ENCODE data around the gene PTPN21. TPM values are rescaled to one million over a fixed set of nuclear protein-coding genes. Genes with fewer than 3 reads are reported as not detected.

The PTPN21 gene
- total RNA-seq, 4 donors from 2014 or later, result 24.7 to 47.2 (median 40.7) TPM

- Histone ChIP-seq H3K27ac (replicated peaks in 1 of 4) (no peak overlapping the region), H3K36me3 (peaks cover 14 to 85% (median 62%) of the 10 kb centered on the region in 4 donors), H3K9me3 (no peaks in the 10 kb centered on the region), H3K4me1 (peaks cover 0 to 33% (median 32%) of the 10 kb centered on the region in 4 donors), H3K4me3 (no peak overlapping the region), H3K27me3 (no peaks in the 10 kb centered on the region)
- TF ChIP-seq CTCF (IDR thresholded peaks at IDR 0.05) (no peak), EP300 (IDR thresholded peaks at IDR 0.05) (no peak), POLR2AphosphoS5 (IDR thresholded peaks at IDR 0.05) (no peak)
- WGBS, result 94% methylated on average over 5 of the region's 5 CpGs
- intact Hi-C loops (cut with DNase I), result no loop called here
- DNase-seq (ENCODE audit: extremely low spot score), result no peak
Observed at GRCh38 chr14:88588081-88588480, 33.3 kb upstream of the PTPN21 start.

GRCh38 chr14:88584451-88584850 is 29.6 kb upstream of the PTPN21 start:
- no peak for DNase-seq (ENCODE audit: extremely low spot score)
- Histone ChIP-seq H3K4me3 (no peak overlapping the region), H3K27ac (replicated peaks in 1 of 4) (no peak overlapping the region), H3K4me1 (peaks cover 0 to 4% (median 2%) of the 10 kb centered on the region in 4 donors), H3K27me3 (no peaks in the 10 kb centered on the region), H3K36me3 (peaks cover 28 to 99% (median 73%) of the 10 kb centered on the region in 4 donors), H3K9me3 (no peaks in the 10 kb centered on the region)
- WGBS, result 93% methylated on average over 3 of the region's 3 CpGs
- TF ChIP-seq CTCF (IDR thresholded peaks at IDR 0.05), result no peak
- TF ChIP-seq POLR2A (IDR thresholded peaks at IDR 0.05; ENCODE audit: low read depth), result no peak
- no peak for TF ChIP-seq EP300 (IDR thresholded peaks at IDR 0.05)
- no peak for TF ChIP-seq POLR2AphosphoS5 (IDR thresholded peaks at IDR 0.05)
- intact Hi-C loops (cut with DNase I), result no loop called here

- no peak for DNase-seq (ENCODE audit: extremely low spot score)
- 91% methylated on average over 5 of the region's 5 CpGs for WGBS
- H3K4me1 ChIP-seq, result no peaks in the 10 kb centered on the region
- intact Hi-C loops (cut with DNase I), result no loop called here
- no peak for TF ChIP-seq POLR2AphosphoS5 (IDR thresholded peaks at IDR 0.05)
- no peak for TF ChIP-seq EP300 (IDR thresholded peaks at IDR 0.05)
- no peak for TF ChIP-seq CTCF (IDR thresholded peaks at IDR 0.05)
- no peak for TF ChIP-seq POLR2A (IDR thresholded peaks at IDR 0.05; ENCODE audit: low read depth)
- H3K9me3 ChIP-seq, result no peaks in the 10 kb centered on the region
- H3K27ac ChIP-seq (replicated peaks in 1 of 4), result no peak overlapping the region
- no peak overlapping the region for H3K4me3 ChIP-seq
- no peaks in the 10 kb centered on the region for H3K27me3 ChIP-seq
- peaks cover 89 to 100% (median 93%) of the 10 kb centered on the region in 4 donors for H3K36me3 ChIP-seq
Observed at GRCh38 chr14:88576222-88576621, 21.4 kb upstream of the PTPN21 start.

- Histone ChIP-seq H3K36me3 (peaks cover 80 to 96% (median 89%) of the 10 kb centered on the region in 4 donors), H3K27ac (replicated peaks in 1 of 4) (no peak overlapping the region), H3K4me3 (no peak overlapping the region), H3K27me3 (no peaks in the 10 kb centered on the region), H3K9me3 (no peaks in the 10 kb centered on the region), H3K4me1 (no peaks in the 10 kb centered on the region)
- intact Hi-C loops (cut with DNase I), result no loop called here
- 96% methylated on average over 4 of the region's 4 CpGs for WGBS
- DNase-seq (ENCODE audit: extremely low spot score), result no peak
- no peak for TF ChIP-seq POLR2A (IDR thresholded peaks at IDR 0.05; ENCODE audit: low read depth)
- no peak for TF ChIP-seq EP300 (IDR thresholded peaks at IDR 0.05)
- TF ChIP-seq CTCF (IDR thresholded peaks at IDR 0.05), result no peak
- TF ChIP-seq POLR2AphosphoS5 (IDR thresholded peaks at IDR 0.05), result no peak
Observed at GRCh38 chr14:88572117-88572516, 17.3 kb upstream of the PTPN21 start.

GRCh38 chr14:88568196-88568595 is 13.4 kb upstream of the PTPN21 start:
- 82% methylated on average over 3 of the region's 3 CpGs for WGBS
- Histone ChIP-seq H3K9me3 (no peaks in the 10 kb centered on the region), H3K4me3 (no peak overlapping the region), H3K4me1 (peaks cover 17 to 32% (median 26%) of the 10 kb centered on the region in 4 donors), H3K36me3 (peaks cover 43 to 56% (median 50%) of the 10 kb centered on the region in 4 donors), H3K27ac (replicated peaks in 1 of 4) (no peak overlapping the region), H3K27me3 (no peaks in the 10 kb centered on the region)
- no peak for TF ChIP-seq POLR2AphosphoS5 (IDR thresholded peaks at IDR 0.05)
- no peak for TF ChIP-seq POLR2A (IDR thresholded peaks at IDR 0.05; ENCODE audit: low read depth)
- TF ChIP-seq CTCF (IDR thresholded peaks at IDR 0.05), result no peak
- no peak for TF ChIP-seq EP300 (IDR thresholded peaks at IDR 0.05)
- intact Hi-C loops (cut with DNase I), result no loop called here
- no peak for DNase-seq (ENCODE audit: extremely low spot score)

All from esophagus muscularis mucosa (tissue), 4 donors.